Activated naive CD8-positive, alpha-beta T cell treated with anti-CD3 and anti-CD28 coated beads, Interleukin-2, amount 10 ng/mL, durations not matched to agents 7 days and 5 days (primary cell): ENCODE measurements around the gene SF3B1. TPM values are rescaled to one million over a fixed set of nuclear protein-coding genes. Genes with fewer than 3 reads are reported as not detected.
"Not testable (repeated sequence)": the region's sequence is repeated elsewhere in the genome, so short reads cannot be mapped to it uniquely, and the experiment has no call there.

Experiments
- ATAC-seq: fragments of 150-1000 bp; cut with Tn5 transposase; one replicate; pipeline ENCODE4 v1.10.0; 2021; ENCODE audit warnings: low read depth, moderate library complexity
- POLR2A ChIA-PET: fragments of 350-600 bp; sonication (Branson Sonifier 250); formaldehyde crosslinking; loops from one replicate; lab custom pipeline; 2021; ENCODE audit warnings: antibody characterized with exemption; lab: Charles Lee
- DNase-seq: peaks from one replicate; pipeline ENCODE4 v3.0.0; 2021
- H3K27ac Mint-ChIP-seq: one replicate; pipeline ENCODE4 v1.8.0; 2022; ENCODE audit warnings: mild to moderate bottlenecking, mixed read lengths
- H3K27me3 Mint-ChIP-seq: one replicate; pipeline ENCODE4 v1.8.0; 2022; ENCODE audit warnings: mild to moderate bottlenecking, moderate library complexity, mixed read lengths
- H3K36me3 Mint-ChIP-seq: one replicate; pipeline ENCODE4 v1.8.0; 2021; ENCODE audit warnings: mild to moderate bottlenecking, mixed read lengths
- H3K4me1 Mint-ChIP-seq: one replicate; pipeline ENCODE4 v1.8.0; 2021; ENCODE audit warnings: mixed read lengths
- H3K4me3 Mint-ChIP-seq: one replicate; pipeline ENCODE4 v1.8.0; 2022; ENCODE audit warnings: mild to moderate bottlenecking, moderate library complexity, mixed read lengths
- H3K9me3 Mint-ChIP-seq: one replicate; pipeline ENCODE4 v1.8.0; 2021; ENCODE audit warnings: mixed read lengths
- total RNA-seq, 2 experiments: library from RNA; stranded (reverse); gene quantifications; one replicate each; pipeline ENCODE4 v1.2.3, GENCODE V29; 2021

SF3B1 gene
- total RNA-seq, 2 experiments from 2014 or later = 388 to 392 TPM

GRCh38 chr2:197386242-197386641, 48.6 kb downstream of the SF3B1 start:
- peaks cover 7% of the 10 kb centered on the region for H3K36me3 Mint-ChIP-seq
- no peaks in the 10 kb centered on the region for H3K4me1 Mint-ChIP-seq
- POLR2A ChIA-PET = no interaction called here
- H3K4me3 Mint-ChIP-seq = no peak overlapping the region
- DNase-seq = no peak
- H3K27me3 Mint-ChIP-seq = peaks cover 7% of the 10 kb centered on the region
- H3K9me3 Mint-ChIP-seq = no peaks in the 10 kb centered on the region
- no peak overlapping the region for H3K27ac Mint-ChIP-seq
- no peak for ATAC-seq

GRCh38 chr2:197383825-197384224, 51.0 kb downstream of the SF3B1 start:
- H3K4me1 Mint-ChIP-seq = no peaks in the 10 kb centered on the region
- no peaks in the 10 kb centered on the region for H3K9me3 Mint-ChIP-seq
- H3K27me3 Mint-ChIP-seq = peaks cover 10% of the 10 kb centered on the region
- no peak overlapping the region for H3K4me3 Mint-ChIP-seq
- DNase-seq (no peak), ATAC-seq (no peak)
- no peak overlapping the region for H3K27ac Mint-ChIP-seq
- POLR2A ChIA-PET = interaction anchor here (0.7 kb wide), 1 partner anchor 350 kb away, joined by 3 read pairs; no protein-coding TSS in a partner anchor
- H3K36me3 Mint-ChIP-seq = peaks cover 2% of the 10 kb centered on the region

- POLR2A ChIA-PET = no interaction called here
- no peak for ATAC-seq
Observed at GRCh38 chr2:197381641-197382040, 53.2 kb downstream of the SF3B1 start.

DNA sequence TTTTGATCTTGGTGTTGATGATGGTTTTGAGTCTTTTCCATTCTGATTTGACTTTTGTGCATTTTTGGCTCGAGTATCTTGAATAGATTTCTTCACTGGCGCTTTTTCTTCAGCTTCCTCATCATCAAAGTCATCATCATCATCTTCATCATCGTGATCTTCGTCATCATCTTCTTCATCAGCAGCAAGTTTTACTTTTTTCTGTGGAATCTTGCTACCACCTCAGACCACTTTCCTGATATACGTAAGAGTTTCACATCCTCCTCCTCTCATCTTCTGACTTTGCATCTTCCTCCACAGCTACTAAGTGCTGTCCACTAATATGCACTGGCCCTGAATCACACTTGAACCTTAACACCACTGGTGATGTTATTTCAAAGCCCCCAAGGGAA, 54.9 kb downstream of the SF3B1 start:
- ATAC-seq, POLR2A ChIA-PET: not testable (repeated sequence)
- peaks cover 13% of the 10 kb centered on the region for H3K27me3 Mint-ChIP-seq

More at GRCh38 chr2:197381641-197382040, 53.2 kb downstream of the SF3B1 start:
- Mint-ChIP-seq H3K27me3 (peaks cover 13% of the 10 kb centered on the region), H3K4me1 (peaks cover 10% of the 10 kb centered on the region), H3K36me3 (no peaks in the 10 kb centered on the region), H3K4me3 (no peak overlapping the region), H3K9me3 (no peaks in the 10 kb centered on the region), H3K27ac (no peak overlapping the region)
- no peak for DNase-seq

DNA sequence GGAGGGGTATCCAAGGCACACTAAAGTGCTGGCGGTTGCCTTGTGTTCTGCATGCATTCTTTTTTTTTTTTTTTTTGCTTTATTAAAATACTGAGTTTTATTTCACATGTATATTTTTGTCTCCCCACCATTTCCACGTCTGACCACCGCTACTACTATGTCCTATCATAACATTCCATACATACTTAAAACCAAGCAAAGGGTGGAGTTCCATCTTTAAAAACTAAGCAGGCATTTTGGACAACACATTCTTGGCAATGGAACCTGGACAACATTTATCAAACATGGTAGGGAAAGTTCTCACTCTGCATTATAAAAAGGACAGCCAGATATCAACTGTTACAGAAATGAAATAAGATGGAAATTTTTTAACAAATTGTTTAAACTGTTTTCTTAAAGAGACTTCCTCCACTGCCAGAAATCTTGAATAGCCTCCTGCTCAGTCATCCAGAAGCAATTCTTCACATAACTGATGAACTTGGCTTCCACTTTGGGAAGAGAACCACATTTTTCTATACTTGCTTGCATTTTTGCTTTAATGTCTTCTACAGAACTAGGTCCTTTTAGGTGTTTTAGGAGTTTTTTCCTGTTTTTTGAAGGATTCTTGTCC, 55.4 kb downstream of the SF3B1 start:
- H3K4me3 Mint-ChIP-seq, H3K27ac Mint-ChIP-seq, H3K9me3 Mint-ChIP-seq, ATAC-seq, POLR2A ChIA-PET, DNase-seq, H3K36me3 Mint-ChIP-seq: not testable (repeated sequence)
- Mint-ChIP-seq H3K27me3 (peaks cover 13% of the 10 kb centered on the region), H3K4me1 (peaks cover 12% of the 10 kb centered on the region)

More for the DNA sequence above, 54.9 kb downstream of the SF3B1 start:
- not testable (repeated sequence) for H3K4me3 Mint-ChIP-seq, DNase-seq, H3K36me3 Mint-ChIP-seq, H3K9me3 Mint-ChIP-seq, H3K27ac Mint-ChIP-seq
- peaks cover 10% of the 10 kb centered on the region for H3K4me1 Mint-ChIP-seq

DNA sequence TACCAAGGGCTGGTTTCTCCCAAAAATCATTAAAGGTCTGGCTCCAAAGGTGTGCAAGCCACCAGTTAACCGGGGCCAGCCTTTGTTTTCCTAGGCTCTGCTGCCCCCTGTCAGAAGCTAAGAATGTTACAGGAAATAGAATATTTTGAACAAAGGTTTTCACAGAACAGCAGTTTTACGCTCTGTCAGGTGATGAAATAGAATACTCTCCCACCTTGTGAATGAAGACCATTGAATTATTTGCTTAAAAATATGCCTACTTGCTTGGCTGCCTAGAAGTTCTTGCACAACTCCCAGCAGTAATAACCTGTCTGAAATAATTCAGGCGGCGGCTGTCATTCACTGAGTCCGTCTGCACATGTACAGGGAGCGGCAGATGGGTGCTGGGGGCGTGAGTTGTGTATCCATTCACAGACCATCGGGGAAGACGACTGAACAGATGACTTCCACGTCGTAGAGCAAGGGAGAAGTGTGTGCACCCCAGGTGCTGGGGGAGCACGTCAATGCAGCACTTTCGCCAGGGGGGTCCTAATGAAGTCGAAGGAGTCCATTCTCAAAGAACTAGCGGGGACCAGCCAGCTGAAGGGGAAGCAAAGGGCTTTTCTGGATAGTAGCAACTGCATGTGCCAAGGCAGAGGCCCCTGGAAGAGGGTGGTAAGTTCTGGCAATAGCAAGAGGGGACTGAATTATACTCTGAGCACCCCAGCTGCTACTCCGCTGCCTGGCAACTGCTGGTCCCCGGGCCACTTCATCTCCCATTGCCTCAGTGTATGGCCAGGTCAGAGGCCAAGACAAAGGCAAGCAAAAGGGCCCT, 56.1 kb downstream of the SF3B1 start:
- DNase-seq (peak; percentile 53), ATAC-seq (peak; percentile 73)
- H3K4me1 Mint-ChIP-seq = peaks cover 15% of the 10 kb centered on the region
- H3K36me3 Mint-ChIP-seq = no peaks in the 10 kb centered on the region
- no peak overlapping the region for H3K4me3 Mint-ChIP-seq
- H3K27me3 Mint-ChIP-seq = peaks cover 12% of the 10 kb centered on the region
- no peaks in the 10 kb centered on the region for H3K9me3 Mint-ChIP-seq
- no peak overlapping the region for H3K27ac Mint-ChIP-seq
- POLR2A ChIA-PET = no interaction called here

GRCh38 chr2:197378086-197378485, 56.7 kb downstream of the SF3B1 start:
- DNase-seq (no peak), ATAC-seq (no peak)
- Mint-ChIP-seq H3K27ac (no peak overlapping the region), H3K4me1 (peaks cover 15% of the 10 kb centered on the region), H3K9me3 (no peaks in the 10 kb centered on the region), H3K36me3 (no peaks in the 10 kb centered on the region), H3K4me3 (no peak overlapping the region), H3K27me3 (peaks cover 9% of the 10 kb centered on the region)
- POLR2A ChIA-PET = interaction anchor here (0.7 kb wide), 1 partner anchor 385 kb away, joined by 3 read pairs; no protein-coding TSS in a partner anchor

DNA sequence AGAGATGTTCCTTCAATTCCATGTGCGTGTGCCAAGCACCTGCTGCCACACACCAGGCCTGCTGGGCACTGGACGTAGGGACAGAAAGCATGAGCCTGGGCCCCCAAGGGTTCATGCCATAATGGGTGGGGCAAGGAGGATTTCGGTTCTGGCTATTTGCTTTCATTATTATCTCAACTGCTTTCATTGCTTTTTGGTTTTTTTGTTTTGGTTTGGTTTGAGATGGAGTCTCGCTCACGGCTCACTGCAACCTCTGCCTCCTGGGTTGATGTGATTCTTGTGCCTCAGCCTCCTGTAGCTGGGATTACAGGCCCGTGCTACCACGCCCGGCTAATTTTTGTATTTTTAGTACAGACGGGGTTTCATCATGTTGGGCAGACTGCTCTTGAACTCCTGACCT, 57.2 kb downstream of the SF3B1 start:
- DNase-seq = no peak
- H3K36me3 Mint-ChIP-seq = no peaks in the 10 kb centered on the region
- peaks cover 15% of the 10 kb centered on the region for H3K4me1 Mint-ChIP-seq
- H3K9me3 Mint-ChIP-seq = no peaks in the 10 kb centered on the region
- ATAC-seq = no peak
- no peak overlapping the region for H3K4me3 Mint-ChIP-seq
- H3K27ac Mint-ChIP-seq = no peak overlapping the region
- H3K27me3 Mint-ChIP-seq = peaks cover 6% of the 10 kb centered on the region
- POLR2A ChIA-PET = interaction anchor here (0.7 kb wide), 1 partner anchor 385 kb away, joined by 3 read pairs; no protein-coding TSS in a partner anchor

DNA sequence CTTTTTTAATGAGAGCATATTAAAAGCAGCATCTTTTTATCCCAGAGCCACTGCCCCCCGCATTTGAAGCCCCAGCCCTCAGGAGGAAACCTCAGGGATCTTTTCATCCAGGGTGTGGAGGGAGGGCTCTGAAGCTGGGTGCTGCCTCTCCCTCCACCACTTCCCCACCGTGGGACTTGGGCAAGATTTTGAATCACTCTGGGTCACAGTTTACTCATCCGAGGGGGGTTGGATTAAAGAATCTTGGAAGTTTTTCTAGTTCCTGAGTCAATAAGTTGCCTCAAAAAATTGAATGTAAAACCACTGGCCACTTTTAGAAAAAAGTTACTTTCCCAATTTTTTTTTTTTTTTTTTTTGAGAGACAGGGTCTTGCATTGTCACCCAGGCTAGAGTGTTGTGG, 62.2 kb downstream of the SF3B1 start:
- Mint-ChIP-seq H3K27me3 (no peaks in the 10 kb centered on the region), H3K4me1 (peaks cover 24% of the 10 kb centered on the region), H3K27ac (no peak overlapping the region), H3K36me3 (no peaks in the 10 kb centered on the region), H3K4me3 (no peak overlapping the region), H3K9me3 (no peaks in the 10 kb centered on the region)
- POLR2A ChIA-PET = interaction anchor here (0.9 kb wide), 1 partner anchor 465 kb away, joined by 4 read pairs; no protein-coding TSS in a partner anchor
- DNase-seq = no peak
- ATAC-seq = no peak

DNA sequence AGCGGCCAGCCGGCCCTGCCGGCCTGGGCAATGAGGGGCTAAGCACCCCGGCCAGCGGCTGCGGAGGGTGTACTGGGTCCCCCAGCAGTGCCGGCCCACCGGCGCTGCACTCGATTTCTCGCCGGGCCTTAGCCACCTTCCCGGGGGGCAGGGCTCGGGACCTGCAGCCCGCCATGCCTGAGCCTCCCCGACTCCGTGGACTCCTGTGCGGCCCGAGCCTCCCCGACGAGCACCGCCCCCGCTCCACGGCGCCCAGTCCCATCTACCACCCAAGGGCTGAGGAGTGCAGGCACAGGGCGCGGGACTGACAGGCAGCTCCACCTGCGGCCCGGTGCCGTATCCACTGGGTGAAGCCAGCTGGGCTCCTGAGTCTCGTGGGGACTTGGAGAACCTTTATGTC, 64.2 kb downstream of the SF3B1 start:
- ATAC-seq, H3K27ac Mint-ChIP-seq, H3K4me3 Mint-ChIP-seq, H3K27me3 Mint-ChIP-seq, POLR2A ChIA-PET, H3K9me3 Mint-ChIP-seq, DNase-seq, H3K36me3 Mint-ChIP-seq: not testable (repeated sequence)
- peaks cover 19% of the 10 kb centered on the region for H3K4me1 Mint-ChIP-seq

DNA sequence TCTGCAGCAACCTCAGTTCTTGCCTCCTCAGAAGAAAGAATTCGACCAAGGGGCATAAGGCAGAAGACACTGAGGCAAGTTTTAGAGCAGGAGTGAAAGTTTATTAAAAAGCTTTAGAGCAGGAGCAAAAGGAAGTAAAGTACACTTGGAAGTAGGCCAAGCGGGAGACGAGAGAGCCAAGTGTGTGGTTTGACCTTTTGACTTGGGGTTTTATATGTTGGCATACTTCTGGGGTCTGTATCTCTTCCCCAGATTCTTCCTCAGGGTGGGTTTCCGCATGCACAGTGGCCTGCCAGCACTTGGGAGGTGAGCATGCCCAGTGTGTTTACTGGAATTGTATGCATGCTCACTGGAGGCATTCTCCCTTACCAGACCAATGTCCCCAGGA, 64.9 kb downstream of the SF3B1 start:
- POLR2A ChIA-PET = no interaction called here
- Mint-ChIP-seq H3K9me3 (no peaks in the 10 kb centered on the region), H3K4me3 (no peak overlapping the region), H3K4me1 (peaks cover 19% of the 10 kb centered on the region), H3K27ac (peak overlapping the region; percentile 46), H3K36me3 (no peaks in the 10 kb centered on the region), H3K27me3 (no peaks in the 10 kb centered on the region)
- ATAC-seq (no peak), DNase-seq (no peak)

- POLR2A ChIA-PET = interaction anchor here (0.5 kb wide), 1 partner anchor 22 kb away, joined by 3 read pairs; no protein-coding TSS in a partner anchor
- Mint-ChIP-seq H3K27ac (peak overlapping the region; percentile 46), H3K9me3 (no peaks in the 10 kb centered on the region), H3K36me3 (no peaks in the 10 kb centered on the region), H3K4me3 (peak overlapping the region; percentile 0), H3K27me3 (no peaks in the 10 kb centered on the region), H3K4me1 (peaks cover 16% of the 10 kb centered on the region)
- ATAC-seq = no peak
- no peak for DNase-seq
Observed at GRCh38 chr2:197369228-197369932, 65.4 kb downstream of the SF3B1 start.

DNA sequence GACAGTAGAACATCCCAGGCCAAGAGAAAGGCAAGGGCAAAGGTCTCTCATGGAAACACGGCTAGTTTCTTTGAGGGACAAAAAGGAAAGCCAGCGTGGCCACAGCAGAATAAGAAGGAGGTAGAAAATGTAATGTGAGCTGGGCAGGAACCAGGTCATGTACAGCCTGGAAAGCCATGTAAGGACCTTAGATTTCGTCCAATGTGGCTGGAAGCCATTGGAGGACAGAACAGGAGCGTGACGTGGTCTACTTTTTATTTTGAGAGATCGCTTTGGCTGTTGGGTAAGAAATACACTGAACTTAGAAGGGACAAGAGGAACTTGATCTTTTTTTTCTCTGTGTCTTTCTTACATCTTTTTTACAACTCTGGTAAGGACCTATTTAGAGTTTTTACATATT, 66.4 kb downstream of the SF3B1 start:
- POLR2A ChIA-PET = interaction anchor here (0.5 kb wide), 1 partner anchor 21 kb away, joined by 3 read pairs; no protein-coding TSS in a partner anchor
- Mint-ChIP-seq H3K36me3 (no peaks in the 10 kb centered on the region), H3K4me3 (no peak overlapping the region), H3K9me3 (no peaks in the 10 kb centered on the region), H3K27ac (no peak overlapping the region), H3K27me3 (no peaks in the 10 kb centered on the region), H3K4me1 (peaks cover 14% of the 10 kb centered on the region)
- no peak for DNase-seq
- ATAC-seq = no peak
